ENCODE data around the gene ELOF1. TPM values are rescaled to one million over a fixed set of nuclear protein-coding genes. Genes with fewer than 3 reads are reported as not detected.

Gene ELOF1
- total and polyA plus RNA-seq, 2 of the 4 experiments (the other 2 are of a cell fraction): 62.4 to 96.8 TPM

DNA sequence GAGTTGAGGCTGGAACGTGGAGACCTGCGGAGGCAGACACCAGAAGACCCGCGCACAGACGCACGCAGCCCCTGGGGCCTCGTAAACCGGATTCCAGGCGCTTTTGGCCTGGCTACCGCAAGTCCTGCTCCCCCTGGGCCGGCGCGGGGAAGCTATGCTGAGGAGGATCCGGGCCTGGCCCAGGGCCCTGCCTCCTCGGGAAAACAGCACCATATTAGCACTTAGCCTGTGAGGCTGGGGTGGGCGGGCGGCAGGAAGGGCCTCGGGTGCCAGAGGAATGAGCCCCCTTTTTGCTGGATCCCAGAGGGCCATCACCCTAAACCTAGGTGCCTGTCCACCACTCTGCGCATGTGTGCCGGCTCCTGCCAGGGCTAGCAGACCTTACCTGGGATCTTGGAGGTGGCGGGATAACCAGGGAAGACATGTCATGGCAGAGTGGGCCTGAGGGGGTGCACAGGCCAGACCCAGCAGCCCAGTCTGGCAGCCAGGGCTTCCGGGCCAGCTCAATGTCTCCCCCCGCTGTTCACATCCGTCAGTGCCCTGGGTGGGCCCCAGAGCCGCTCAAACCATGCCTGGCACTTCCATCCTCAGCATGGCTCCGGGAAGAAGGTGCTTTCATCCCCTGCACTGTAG, 7.3 kb downstream of the ELOF1 start:
- WGBS, 2 experiments (ENCODE audit: extremely low coverage in 2 of 2, insufficient read length in 1 of 2): 81% methylated on average over 9 of the region's 26 CpGs; no CpG with 5 or more reads in 1 of the 2 experiments
- Histone ChIP-seq H3K27me3 (ENCODE audit: control insufficient read depth, insufficient read depth, low read length) (no peaks in the 10 kb centered on the region), H4K91ac (ENCODE audit: insufficient read depth, low read depth, low read length) (no peak overlapping the region), H2BK15ac (ENCODE audit: low read depth, low read length) (no peak overlapping the region), H3K79me1 (ENCODE audit: low read depth in 1 of 2, low read length in 2 of 2) (peaks cover 11 to 28% of the 10 kb centered on the region in 2 experiments; a peak in 3 of 4 replicates), H2BK20ac (ENCODE audit: low read depth, low read length) (no peak overlapping the region), H3K9ac (ENCODE audit: low read depth, low read length) (no peak overlapping the region), H3K4me3 (ENCODE audit: insufficient read depth, low read depth, low read length) (no peak overlapping the region), H3K36me3 (ENCODE audit: control insufficient read depth, insufficient read depth, low read length) (peaks cover 53% of the 10 kb centered on the region), H2AK9ac (replicated peaks; ENCODE audit: low read depth, low read length, poor library complexity) (peak overlapping the region; percentile 42), H3K27ac (ENCODE audit: insufficient read depth, low read length) (no peak overlapping the region), H3K9me1 (ENCODE audit: insufficient read depth, low read length) (no peaks in the 10 kb centered on the region), H3K18ac (ENCODE audit: low read depth, low read length) (no peak overlapping the region), H2BK120ac (ENCODE audit: low read depth, low read length) (no peak overlapping the region), H4K5ac (ENCODE audit: low read depth, low read length) (no peak overlapping the region), H4K20me1 (ENCODE audit: insufficient read depth, low read length) (peaks cover 27% of the 10 kb centered on the region), H4K8ac (ENCODE audit: low read depth in 2 of 2, low read length in 2 of 2) (no peak overlapping the region), H3K4ac (ENCODE audit: low read depth, low read length) (no peak overlapping the region), H2BK5ac (ENCODE audit: low read depth, low read length, poor library complexity, severe bottlenecking) (no peak overlapping the region), H2AK5ac (ENCODE audit: low read depth, low read length) (no peak overlapping the region), H3K4me1 (ENCODE audit: control insufficient read depth, insufficient read depth, low read length) (no peaks in the 10 kb centered on the region), H3K23ac (ENCODE audit: low read depth, low read length) (no peak overlapping the region), H2AFZ (replicated peaks; ENCODE audit: low read length, poor library complexity) (no peak overlapping the region), H3K14ac (replicated peaks; ENCODE audit: low read depth, low read length) (no peak overlapping the region), H3K4me2 (ENCODE audit: low read depth, low read length) (no peak overlapping the region), H3K56ac (ENCODE audit: extremely low read depth, insufficient read depth, low read length) (no peak overlapping the region), H3K9me3 (ENCODE audit: control insufficient read depth, insufficient read depth, low read length) (no peaks in the 10 kb centered on the region)
- intact Hi-C loops (cut with micrococcal nuclease): no loop called here
- in situ Hi-C loops (cut with MboI; ENCODE audit: low sequenced_read_pairs): no loop called here
- BruUV-seq (replicated peaks): no TSS peak
- ATAC-seq (ENCODE audit: low read depth) (peak; percentile 66), DNase-seq (no peak)
- dilution Hi-C loops (cut with HindIII; ENCODE audit: low sequenced_read_pairs, unreplicated experiment): no loop called here
- TF ChIP-seq MAFK (IDR thresholded peaks at IDR 0.05; ENCODE audit: low read depth, low read length) (no peak), BHLHE40 (IDR thresholded peaks at IDR 0.05; ENCODE audit: low read depth, low read length) (no peak), SMC3 (IDR thresholded peaks at IDR 0.05; ENCODE audit: low read depth, low read length) (peak; percentile 30; the same call in 1 of the 2 replicates), RAD21 (IDR thresholded peaks at IDR 0.05; ENCODE audit: low read length) (peak; percentile 47), RCOR1 (IDR thresholded peaks at IDR 0.05; ENCODE audit: insufficient replicate concordance, low read length) (no peak)
- TF ChIP-seq, protein P1, sequence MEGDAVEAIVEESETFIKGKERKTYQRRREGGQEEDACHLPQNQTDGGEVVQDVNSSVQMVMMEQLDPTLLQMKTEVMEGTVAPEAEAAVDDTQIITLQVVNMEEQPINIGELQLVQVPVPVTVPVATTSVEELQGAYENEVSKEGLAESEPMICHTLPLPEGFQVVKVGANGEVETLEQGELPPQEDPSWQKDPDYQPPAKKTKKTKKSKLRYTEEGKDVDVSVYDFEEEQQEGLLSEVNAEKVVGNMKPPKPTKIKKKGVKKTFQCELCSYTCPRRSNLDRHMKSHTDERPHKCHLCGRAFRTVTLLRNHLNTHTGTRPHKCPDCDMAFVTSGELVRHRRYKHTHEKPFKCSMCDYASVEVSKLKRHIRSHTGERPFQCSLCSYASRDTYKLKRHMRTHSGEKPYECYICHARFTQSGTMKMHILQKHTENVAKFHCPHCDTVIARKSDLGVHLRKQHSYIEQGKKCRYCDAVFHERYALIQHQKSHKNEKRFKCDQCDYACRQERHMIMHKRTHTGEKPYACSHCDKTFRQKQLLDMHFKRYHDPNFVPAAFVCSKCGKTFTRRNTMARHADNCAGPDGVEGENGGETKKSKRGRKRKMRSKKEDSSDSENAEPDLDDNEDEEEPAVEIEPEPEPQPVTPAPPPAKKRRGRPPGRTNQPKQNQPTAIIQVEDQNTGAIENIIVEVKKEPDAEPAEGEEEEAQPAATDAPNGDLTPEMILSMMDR (conservative IDR thresholded peaks at IDR 0.05; ENCODE audit: low read depth, low read length): peak; percentile 43
- ChIA-PET POLR2A (ENCODE audit: unreplicated experiment) (no interaction called here), CTCF (no interaction called here)
